HepG2 (cell line): ENCODE results near the gene KLK11. TPM values are rescaled to one million over a fixed set of nuclear protein-coding genes. Genes with fewer than 3 reads are reported as not detected.

ENCODE experiments used
- ATAC-seq: fragments of 200-7000 bp; cut with Tn5 transposase; 3 replicates; pipeline ENCODE4 v1.9.1; 2020; ENCODE audit warnings: mild to moderate bottlenecking, moderate library complexity
- BruUV-seq: library from RNA; stranded (reverse); fragments of 400-500 nt; replicated peaks from 2 replicates; lab custom pipeline; 2021; lab: Mats Ljungman, UMichigan
- CTCF ChIA-PET: fragments of 300-600 bp; formaldehyde crosslinking; extraction: SDS; loops from one replicate; lab custom pipeline; 2021; ENCODE audit warnings: low total read pairs, inconsistent platforms, low intra/inter-chr PET ratio; lab: Yijun Ruan, JAX
- POLR2A ChIA-PET: fragments of 350-600 bp; sonication (Branson Sonifier 250); formaldehyde crosslinking; loops from one replicate; lab custom pipeline; 2020; ENCODE audit warnings: antibody characterized with exemption, inconsistent platforms; lab: Yijun Ruan, JAX
- DNase-seq: peaks from one replicate; pipeline ENCODE4 v3.0.0-alpha.2; 2015; ENCODE audit warnings: low spot score
- FAIRE-seq: peaks from 3 replicates; lab custom pipeline; 2011; peaks lifted over from hg19 to GRCh38; lab: Jason Lieb, UNC
- H2AFZ ChIP-seq: one replicate; pipeline ENCODE4 v1.6.1; 2011; ENCODE audit warnings: low read length, inconsistent platforms
- H3K27ac ChIP-seq: fragments of 300-600 bp; 3 replicates; pipeline ENCODE4 v1.8.0; 2011; ENCODE audit warnings: mixed run types, mild to moderate bottlenecking, mixed read lengths, low read length, inconsistent platforms; ENCODE audit not compliant: insufficient read depth; ENCODE audit errors: extremely low read length
- H3K27me3 ChIP-seq, 2 experiments: fragments of 200-600 bp in 1 of 2; 2 replicates in 1 of 2; 3 replicates in 1 of 2; pipeline versions ENCODE4 v1.6.0 to v1.8.0; 2011; ENCODE audit warnings: low read length in 2 of 2, mild to moderate bottlenecking in 2 of 2, moderate library complexity in 2 of 2, inconsistent platforms in 1 of 2; ENCODE audit not compliant: insufficient read depth in 2 of 2, control insufficient read depth in 1 of 2
- H3K36me3 ChIP-seq, 2 experiments: fragments of 200-600 bp in 1 of 2; replicated peaks in 1 of 2; 2 replicates in 1 of 2; 3 replicates in 1 of 2; pipeline versions ENCODE4 v1.5.1 to v1.8.0; 2011; ENCODE audit warnings: low read length in 2 of 2, inconsistent platforms in 1 of 2; ENCODE audit not compliant: insufficient read depth in 2 of 2, control insufficient read depth in 1 of 2
- H3K4me1 ChIP-seq: 2 replicates; pipeline ENCODE4 v1.5.1; 2012; ENCODE audit warnings: low read length, inconsistent platforms; ENCODE audit not compliant: insufficient read depth
- H3K4me2 ChIP-seq: 2 replicates; pipeline ENCODE4 v1.6.0; 2011; ENCODE audit warnings: low read depth, low read length, inconsistent platforms
- H3K4me3 ChIP-seq, 3 experiments: fragments of 200-600 bp in 1 of 3; sonication (generic), shearing (Covaris generic) in 1 of 3; replicated peaks in 1 of 3; 2 replicates each; pipeline ENCODE4 v1.5.1; 2011 to 2016; ENCODE audit warnings: low read length in 3 of 3, inconsistent platforms in 2 of 3, low read depth in 2 of 3, mild to moderate bottlenecking in 2 of 3, control low read depth in 1 of 3, mixed read lengths in 1 of 3; ENCODE audit not compliant: insufficient read depth in 1 of 3
- H3K79me2 ChIP-seq: one replicate; pipeline ENCODE4 v1.6.1; 2011; ENCODE audit warnings: low read length, inconsistent platforms; ENCODE audit not compliant: insufficient read depth
- H3K9ac ChIP-seq: 2 replicates; pipeline ENCODE4 v1.6.0; 2011; ENCODE audit warnings: mild to moderate bottlenecking, low read depth, low read length, inconsistent platforms; ENCODE audit not compliant: insufficient read depth
- H3K9me3 ChIP-seq: 2 replicates; pipeline ENCODE4 v1.5.1; 2012; ENCODE audit warnings: mild to moderate bottlenecking, low read length
- H4K20me1 ChIP-seq: 2 replicates; pipeline ENCODE4 v1.6.0; 2011; ENCODE audit warnings: inconsistent platforms, mild to moderate bottlenecking, low read length, moderate library complexity; ENCODE audit not compliant: insufficient read depth
- BRCA1 ChIP-seq: sonication (generic); formaldehyde crosslinking; IDR thresholded peaks from 2 replicates; pipeline ENCODE4 v1.4.0; 2020; ENCODE audit warnings: missing genetic modification reagents
- PRPF4 ChIP-seq: fragments of 200-400 bp; formaldehyde crosslinking; IDR thresholded peaks from 2 replicates; pipeline ENCODE4 v1.6.1; 2016; ENCODE audit warnings: low read length, low read depth; ENCODE audit not compliant: poor library complexity, severe bottlenecking
- ZNF451 ChIP-seq: sonication (generic); formaldehyde crosslinking; IDR thresholded peaks from 2 replicates; pipeline ENCODE4 v1.5.0; 2020; ENCODE audit warnings: mild to moderate bottlenecking, missing genetic modification reagents
- ZNF547 ChIP-seq: sonication (generic); formaldehyde crosslinking; IDR thresholded peaks from 2 replicates; pipeline ENCODE4 v1.5.1; 2020; ENCODE audit warnings: mild to moderate bottlenecking, missing genetic modification reagents
- WGBS: methylation state at CpG from one replicate; pipeline ENCODE4 v1.1.6; 2017; ENCODE audit warnings: low lambda C conversion rate; 5-methylcytosine and 5-hydroxymethylcytosine counted together
- in situ Hi-C: cut with HindIII; loops from 2 replicates; pipeline ENCODE4 v1.10.0; 2017; ENCODE audit warnings: low pct_unique_long_range_greater_than_20kb; ENCODE audit not compliant: extremely low pct_ligation_motif_present
- intact Hi-C: fragments of 100-400 bp; cut with micrococcal nuclease; formaldehyde crosslinking; loops from one replicate; pipeline ENCODE4 v1.10.0; 2022; ENCODE audit not compliant: unreplicated experiment
- polyA plus RNA-seq, 8 experiments: library from polyadenylated mRNA; depleted of rRNA in 3 of 8; stranded (reverse) in 7 of 8; unstranded in 1 of 8; fragments of >200 nt; fragmentation: Illumina TruSeq in 4 of 8; extraction: Trizol in 4 of 8; gene quantifications; 2 replicates each; pipeline versions ENCODE4 v1.2.1 to v1.2.3, GENCODE V29; 2011 to 2016; ENCODE audit warnings: low read depth in 4 of 8, missing spikeins in 1 of 8, mixed read lengths in 1 of 8; ENCODE audit not compliant: insufficient read depth in 1 of 8
- total RNA-seq, 5 experiments: library from RNA; depleted of rRNA; stranded (reverse); fragments of >200 nt; fragmentation: Illumina TruSeq; extraction: Trizol; gene quantifications; 2 replicates each; pipeline ENCODE4 v1.2.3, GENCODE V29; 2016; ENCODE audit warnings: low read depth in 1 of 5
- TF ChIP-seq, protein P1 (sequence below): sonication (generic); formaldehyde crosslinking; IDR thresholded peaks from 2 replicates; pipeline ENCODE4 v1.5.1; 2020; ENCODE audit warnings: mild to moderate bottlenecking, missing genetic modification reagents, borderline replicate concordance
- TF ChIP-seq, protein P2 (sequence below): IDR thresholded peaks from 2 replicates; pipeline ENCODE4 v1.6.1; 2016; ENCODE audit warnings: missing biosample characterization, missing genetic modification reagents, low read depth
- TF ChIP-seq, protein P3 (sequence below): sonication (generic); formaldehyde crosslinking; IDR thresholded peaks from 2 replicates; pipeline ENCODE4 v1.8.1; 2022; ENCODE audit warnings: mild to moderate bottlenecking, missing genetic modification reagents
- TF ChIP-seq, protein P4 (sequence below), 2 experiments: IDR thresholded peaks; 2 replicates each; pipeline ENCODE4 v1.6.1; 2011 to 2012; ENCODE audit warnings: low read length in 2 of 2, borderline replicate concordance in 1 of 2, low read depth in 1 of 2, mild to moderate bottlenecking in 1 of 2, moderate library complexity in 1 of 2

Gene KLK11
- total and polyA plus RNA-seq, 2 of the 13 experiments (the other 11 are each of a cell fraction or from before 2014, with no cell fraction given): not detected

DNA sequence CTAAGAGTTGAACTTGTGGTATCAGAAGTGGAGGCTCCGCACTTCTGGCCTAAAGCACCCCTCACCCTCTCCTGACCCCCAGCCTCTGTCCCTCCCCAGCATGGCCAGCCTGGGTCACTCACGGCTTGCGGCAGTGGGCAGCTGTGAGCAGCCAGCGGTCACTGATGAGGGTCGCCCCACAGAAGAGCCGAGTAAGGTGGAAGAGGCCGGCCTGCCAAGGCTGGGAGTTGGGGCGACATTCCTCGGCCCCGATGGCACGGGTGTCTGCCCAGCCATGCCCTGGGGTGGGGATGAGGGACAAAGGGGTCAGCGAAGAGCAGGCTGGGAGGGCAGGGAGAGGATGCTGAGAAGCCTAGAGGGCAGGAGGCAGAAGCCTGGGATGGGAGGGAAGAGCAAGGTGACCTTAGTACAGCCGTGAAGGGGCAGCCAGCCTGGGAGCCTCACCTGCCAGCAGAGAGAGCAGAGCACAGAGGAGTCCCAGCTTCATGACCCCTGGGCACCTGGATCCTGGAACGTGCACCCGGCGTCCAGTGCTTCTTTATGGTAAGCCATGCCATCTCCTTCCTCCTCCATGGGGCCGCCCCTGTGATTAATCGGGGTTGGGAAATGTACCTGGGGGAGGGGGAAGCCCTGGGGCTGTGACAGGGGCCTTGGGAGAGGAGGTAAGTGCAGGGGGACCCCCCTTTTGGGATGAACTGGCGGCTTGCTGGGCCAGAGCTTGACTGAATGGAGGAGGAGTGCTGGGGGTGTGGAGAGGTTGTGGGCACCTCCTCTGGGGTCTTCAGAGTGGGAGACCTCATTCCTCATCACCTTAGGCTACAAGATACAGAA lies 17.1 kb downstream of the KLK11 start:
- Histone ChIP-seq H3K4me1 (no peaks in the 10 kb centered on the region), H4K20me1 (no peaks in the 10 kb centered on the region), H3K9ac (no peak overlapping the region), H3K27me3 (peaks cover 1 to 7% of the 10 kb centered on the region in 2 experiments; a peak in 2 of 5 replicates), H3K79me2 (no peaks in the 10 kb centered on the region), H3K4me3 (no peak overlapping the region), H3K36me3 (no peaks in the 10 kb centered on the region), H3K27ac (no peak overlapping the region), H3K9me3 (no peaks in the 10 kb centered on the region), H2AFZ (no peak overlapping the region), H3K4me2 (no peak overlapping the region)
- 7% methylated on average over 17 of the region's 19 CpGs for WGBS
- CTCF ChIA-PET: no interaction called here
- POLR2A ChIA-PET: no interaction called here
- ATAC-seq (no peak), DNase-seq (no peak), FAIRE-seq (no peak)
- intact Hi-C loops (no loop called here), in situ Hi-C loops (no loop called here)
- BruUV-seq: no TSS peak
- TF ChIP-seq BRCA1 (CRISPR knock-in tag) (no peak), ZNF451 (CRISPR knock-in tag) (no peak), ZNF547 (CRISPR knock-in tag) (no peak), PRPF4 (no peak)
- TF ChIP-seq, protein P1, sequence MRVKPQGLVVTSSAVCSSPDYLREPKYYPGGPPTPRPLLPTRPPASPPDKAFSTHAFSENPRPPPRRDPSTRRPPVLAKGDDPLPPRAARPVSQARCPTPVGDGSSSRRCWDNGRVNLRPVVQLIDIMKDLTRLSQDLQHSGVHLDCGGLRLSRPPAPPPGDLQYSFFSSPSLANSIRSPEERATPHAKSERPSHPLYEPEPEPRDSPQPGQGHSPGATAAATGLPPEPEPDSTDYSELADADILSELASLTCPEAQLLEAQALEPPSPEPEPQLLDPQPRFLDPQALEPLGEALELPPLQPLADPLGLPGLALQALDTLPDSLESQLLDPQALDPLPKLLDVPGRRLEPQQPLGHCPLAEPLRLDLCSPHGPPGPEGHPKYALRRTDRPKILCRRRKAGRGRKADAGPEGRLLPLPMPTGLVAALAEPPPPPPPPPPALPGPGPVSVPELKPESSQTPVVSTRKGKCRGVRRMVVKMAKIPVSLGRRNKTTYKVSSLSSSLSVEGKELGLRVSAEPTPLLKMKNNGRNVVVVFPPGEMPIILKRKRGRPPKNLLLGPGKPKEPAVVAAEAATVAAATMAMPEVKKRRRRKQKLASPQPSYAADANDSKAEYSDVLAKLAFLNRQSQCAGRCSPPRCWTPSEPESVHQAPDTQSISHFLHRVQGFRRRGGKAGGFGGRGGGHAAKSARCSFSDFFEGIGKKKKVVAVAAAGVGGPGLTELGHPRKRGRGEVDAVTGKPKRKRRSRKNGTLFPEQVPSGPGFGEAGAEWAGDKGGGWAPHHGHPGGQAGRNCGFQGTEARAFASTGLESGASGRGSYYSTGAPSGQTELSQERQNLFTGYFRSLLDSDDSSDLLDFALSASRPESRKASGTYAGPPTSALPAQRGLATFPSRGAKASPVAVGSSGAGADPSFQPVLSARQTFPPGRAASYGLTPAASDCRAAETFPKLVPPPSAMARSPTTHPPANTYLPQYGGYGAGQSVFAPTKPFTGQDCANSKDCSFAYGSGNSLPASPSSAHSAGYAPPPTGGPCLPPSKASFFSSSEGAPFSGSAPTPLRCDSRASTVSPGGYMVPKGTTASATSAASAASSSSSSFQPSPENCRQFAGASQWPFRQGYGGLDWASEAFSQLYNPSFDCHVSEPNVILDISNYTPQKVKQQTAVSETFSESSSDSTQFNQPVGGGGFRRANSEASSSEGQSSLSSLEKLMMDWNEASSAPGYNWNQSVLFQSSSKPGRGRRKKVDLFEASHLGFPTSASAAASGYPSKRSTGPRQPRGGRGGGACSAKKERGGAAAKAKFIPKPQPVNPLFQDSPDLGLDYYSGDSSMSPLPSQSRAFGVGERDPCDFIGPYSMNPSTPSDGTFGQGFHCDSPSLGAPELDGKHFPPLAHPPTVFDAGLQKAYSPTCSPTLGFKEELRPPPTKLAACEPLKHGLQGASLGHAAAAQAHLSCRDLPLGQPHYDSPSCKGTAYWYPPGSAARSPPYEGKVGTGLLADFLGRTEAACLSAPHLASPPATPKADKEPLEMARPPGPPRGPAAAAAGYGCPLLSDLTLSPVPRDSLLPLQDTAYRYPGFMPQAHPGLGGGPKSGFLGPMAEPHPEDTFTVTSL: no peak
- TF ChIP-seq, protein P2, sequence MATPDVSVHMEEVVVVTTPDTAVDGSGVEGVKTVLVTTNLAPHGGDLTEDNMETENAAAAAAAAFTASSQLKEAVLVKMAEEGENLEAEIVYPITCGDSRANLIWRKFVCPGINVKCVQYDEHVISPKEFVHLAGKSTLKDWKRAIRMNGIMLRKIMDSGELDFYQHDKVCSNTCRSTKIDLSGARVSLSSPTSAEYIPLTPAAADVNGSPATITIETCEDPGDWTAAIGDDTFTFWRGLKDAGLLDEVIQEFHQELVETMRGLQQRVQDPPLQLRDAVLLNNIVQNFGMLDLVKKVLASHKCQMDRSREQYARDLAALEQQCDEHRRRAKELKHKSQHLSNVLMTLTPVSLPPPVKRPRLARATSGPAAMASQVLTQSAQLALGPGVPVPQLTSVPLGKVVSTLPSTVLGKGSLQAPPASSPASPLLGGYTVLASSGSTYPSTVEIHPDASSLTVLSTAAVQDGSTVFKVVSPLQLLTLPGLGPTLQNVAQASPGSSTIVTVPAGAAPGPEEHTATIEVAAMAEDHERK (CRISPR knock-in tag): no peak
- TF ChIP-seq, protein P3, sequence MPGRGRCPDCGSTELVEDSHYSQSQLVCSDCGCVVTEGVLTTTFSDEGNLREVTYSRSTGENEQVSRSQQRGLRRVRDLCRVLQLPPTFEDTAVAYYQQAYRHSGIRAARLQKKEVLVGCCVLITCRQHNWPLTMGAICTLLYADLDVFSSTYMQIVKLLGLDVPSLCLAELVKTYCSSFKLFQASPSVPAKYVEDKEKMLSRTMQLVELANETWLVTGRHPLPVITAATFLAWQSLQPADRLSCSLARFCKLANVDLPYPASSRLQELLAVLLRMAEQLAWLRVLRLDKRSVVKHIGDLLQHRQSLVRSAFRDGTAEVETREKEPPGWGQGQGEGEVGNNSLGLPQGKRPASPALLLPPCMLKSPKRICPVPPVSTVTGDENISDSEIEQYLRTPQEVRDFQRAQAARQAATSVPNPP: no peak
- TF ChIP-seq, protein P4, sequence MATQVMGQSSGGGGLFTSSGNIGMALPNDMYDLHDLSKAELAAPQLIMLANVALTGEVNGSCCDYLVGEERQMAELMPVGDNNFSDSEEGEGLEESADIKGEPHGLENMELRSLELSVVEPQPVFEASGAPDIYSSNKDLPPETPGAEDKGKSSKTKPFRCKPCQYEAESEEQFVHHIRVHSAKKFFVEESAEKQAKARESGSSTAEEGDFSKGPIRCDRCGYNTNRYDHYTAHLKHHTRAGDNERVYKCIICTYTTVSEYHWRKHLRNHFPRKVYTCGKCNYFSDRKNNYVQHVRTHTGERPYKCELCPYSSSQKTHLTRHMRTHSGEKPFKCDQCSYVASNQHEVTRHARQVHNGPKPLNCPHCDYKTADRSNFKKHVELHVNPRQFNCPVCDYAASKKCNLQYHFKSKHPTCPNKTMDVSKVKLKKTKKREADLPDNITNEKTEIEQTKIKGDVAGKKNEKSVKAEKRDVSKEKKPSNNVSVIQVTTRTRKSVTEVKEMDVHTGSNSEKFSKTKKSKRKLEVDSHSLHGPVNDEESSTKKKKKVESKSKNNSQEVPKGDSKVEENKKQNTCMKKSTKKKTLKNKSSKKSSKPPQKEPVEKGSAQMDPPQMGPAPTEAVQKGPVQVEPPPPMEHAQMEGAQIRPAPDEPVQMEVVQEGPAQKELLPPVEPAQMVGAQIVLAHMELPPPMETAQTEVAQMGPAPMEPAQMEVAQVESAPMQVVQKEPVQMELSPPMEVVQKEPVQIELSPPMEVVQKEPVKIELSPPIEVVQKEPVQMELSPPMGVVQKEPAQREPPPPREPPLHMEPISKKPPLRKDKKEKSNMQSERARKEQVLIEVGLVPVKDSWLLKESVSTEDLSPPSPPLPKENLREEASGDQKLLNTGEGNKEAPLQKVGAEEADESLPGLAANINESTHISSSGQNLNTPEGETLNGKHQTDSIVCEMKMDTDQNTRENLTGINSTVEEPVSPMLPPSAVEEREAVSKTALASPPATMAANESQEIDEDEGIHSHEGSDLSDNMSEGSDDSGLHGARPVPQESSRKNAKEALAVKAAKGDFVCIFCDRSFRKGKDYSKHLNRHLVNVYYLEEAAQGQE (IDR thresholded peaks at IDR 0.05; ENCODE audit: borderline replicate concordance in 1 of 2, low read depth in 1 of 2, low read length in 2 of 2): no peak
